Endometrial microvascular endothelial cells (primary cell): ENCODE results near the gene PALM3. TPM values are rescaled to one million over a fixed set of nuclear protein-coding genes. Genes with fewer than 3 reads are reported as not detected.
"Not testable (repeated sequence)": the region's sequence is repeated elsewhere in the genome, so short reads cannot be mapped to it uniquely, and the experiment has no call there.

Source experiments
- in situ Hi-C: cut with HindIII; loops from 2 replicates; pipeline ENCODE4 v1.10.0; 2017; ENCODE audit warnings: low sequenced_read_pairs, low pct_unique_long_range_greater_than_20kb; ENCODE audit errors: inconsistent ontology term
- total RNA-seq: library from RNA; depleted of rRNA; stranded (reverse); fragments of >200 nt; gene quantifications from one replicate; pipeline ENCODE4 v1.2.3, GENCODE V29; 2015; ENCODE audit errors: inconsistent ontology term

Gene PALM3
- total RNA-seq, 1 donor from 2014 or later, result not detected

DNA sequence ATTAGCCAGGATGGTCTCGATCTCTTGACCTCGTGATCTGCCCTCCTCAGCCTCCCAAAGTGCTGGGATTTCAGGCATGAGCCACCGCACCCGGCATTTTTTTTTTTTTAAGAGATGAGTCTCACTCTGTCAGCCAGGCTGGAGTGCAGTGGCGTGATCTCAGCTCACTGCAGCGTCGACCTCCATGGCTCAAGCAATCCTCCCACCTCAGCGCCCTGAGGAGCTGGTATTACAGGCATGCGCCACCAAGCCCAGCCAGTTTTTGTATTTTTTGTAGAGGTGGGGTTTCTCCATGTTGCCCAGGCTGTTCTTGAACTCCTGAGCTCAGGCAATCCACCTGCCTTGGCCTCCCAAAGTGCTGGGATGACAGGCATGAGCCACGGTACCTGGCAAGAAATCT, 14.0 kb downstream of the PALM3 start:
- in situ Hi-C loops, result not testable (repeated sequence)

DNA sequence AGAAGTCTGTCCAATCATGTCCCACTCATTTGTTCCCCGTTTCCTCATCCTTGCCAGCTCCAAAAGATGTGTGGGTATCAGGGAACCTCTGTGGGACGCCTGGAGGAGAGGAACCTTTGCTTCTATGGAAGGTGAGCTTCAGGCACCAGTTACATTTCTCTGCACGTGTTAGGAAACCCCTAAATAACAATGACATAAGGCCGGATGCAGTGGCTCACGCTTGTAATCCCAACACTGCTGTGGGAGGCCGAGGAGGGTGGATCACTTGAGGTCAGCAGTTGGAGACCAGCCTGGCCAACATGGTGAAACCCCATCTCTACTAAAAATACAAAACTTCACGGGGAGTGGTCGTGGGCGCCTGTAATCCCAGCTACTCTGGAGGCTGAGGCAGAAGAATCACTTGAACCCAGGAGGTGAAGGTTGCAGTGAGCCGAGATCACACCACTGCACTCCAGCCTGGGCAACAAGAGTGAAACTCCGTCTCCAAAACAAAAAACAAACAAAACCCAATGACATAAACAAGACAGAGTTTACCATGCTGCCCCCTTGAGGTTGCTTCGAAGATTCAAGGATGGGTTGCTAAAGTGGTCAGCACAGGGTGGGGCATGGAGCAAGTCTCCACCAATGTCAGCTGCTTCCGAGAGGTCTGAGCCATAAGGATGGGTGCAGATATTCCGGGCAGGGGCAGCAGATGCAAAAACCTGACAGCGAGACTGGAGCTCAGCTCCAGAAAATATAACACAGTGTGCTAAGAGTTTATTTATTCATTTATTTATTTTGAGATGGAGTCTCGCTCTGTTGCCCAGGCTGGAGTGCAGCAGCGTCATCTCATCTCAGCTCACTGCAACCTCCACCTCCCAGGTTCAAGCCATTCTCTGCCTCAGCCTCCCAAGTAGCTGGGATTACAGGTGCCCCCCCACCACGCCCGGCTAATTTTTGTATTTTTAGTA, 18.9 kb downstream of the PALM3 start:
- in situ Hi-C loops, result not testable (repeated sequence)

DNA sequence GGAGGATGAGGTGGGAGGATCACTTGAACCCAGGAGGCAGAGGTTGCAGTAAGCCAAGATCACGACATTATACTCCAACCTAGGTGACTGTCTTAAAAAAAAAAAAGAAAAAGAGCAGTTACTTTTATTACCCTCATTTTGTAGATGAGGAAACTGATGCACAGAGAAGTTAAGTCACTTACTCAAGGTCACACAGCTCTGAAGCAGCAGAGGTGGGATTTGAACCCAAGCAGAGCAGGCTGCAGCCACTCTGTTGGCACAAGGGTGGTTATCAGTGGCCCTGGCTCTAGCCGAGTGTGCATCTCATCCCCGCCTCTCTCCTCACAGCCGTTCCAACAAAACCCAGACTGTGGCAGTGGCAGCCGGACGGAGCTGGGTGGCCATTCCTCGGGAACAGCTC, 22.7 kb downstream of the PALM3 start:
- in situ Hi-C loops, result no loop called here

DNA sequence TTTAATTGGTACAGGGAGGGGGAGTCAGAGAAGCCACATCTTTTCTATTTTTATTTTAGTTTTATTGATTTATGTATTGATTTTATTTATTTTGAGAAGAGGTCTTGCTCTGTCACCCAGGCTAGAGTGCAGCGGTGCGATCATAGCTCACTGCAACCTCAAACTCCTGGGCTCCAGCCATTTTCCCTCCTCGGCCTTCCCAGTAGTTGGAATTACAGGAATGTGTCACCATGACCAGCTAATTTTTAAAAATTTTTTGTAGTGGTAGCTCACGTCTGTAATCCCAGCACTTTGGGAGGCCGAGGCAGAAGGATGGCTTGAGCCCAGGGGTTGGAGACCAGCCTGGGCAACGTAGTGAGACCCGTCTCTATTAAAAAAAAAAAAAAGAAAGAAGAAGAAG, 26.2 kb downstream of the PALM3 start:
- in situ Hi-C loops, result no loop called here

DNA sequence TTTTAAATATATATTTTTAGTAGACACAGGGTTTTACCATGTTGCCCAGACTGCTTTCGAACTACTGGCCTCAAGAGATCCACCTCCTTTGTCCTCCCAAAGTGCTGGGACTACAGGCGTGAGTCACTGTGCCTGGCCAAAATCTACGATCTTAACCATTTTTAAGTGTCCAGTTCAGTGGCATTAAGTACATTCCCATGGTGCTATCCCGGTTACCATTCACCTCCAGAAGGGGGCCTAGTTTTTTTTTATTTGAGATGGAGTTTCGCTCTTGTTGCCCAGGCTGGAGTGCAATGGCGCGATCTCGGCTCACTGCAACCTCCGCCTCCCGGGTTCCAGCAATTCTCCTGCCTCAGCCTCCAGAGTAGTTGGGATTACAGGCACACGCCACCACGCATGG, 26.7 kb downstream of the PALM3 start:
- in situ Hi-C loops, result not testable (repeated sequence)

DNA sequence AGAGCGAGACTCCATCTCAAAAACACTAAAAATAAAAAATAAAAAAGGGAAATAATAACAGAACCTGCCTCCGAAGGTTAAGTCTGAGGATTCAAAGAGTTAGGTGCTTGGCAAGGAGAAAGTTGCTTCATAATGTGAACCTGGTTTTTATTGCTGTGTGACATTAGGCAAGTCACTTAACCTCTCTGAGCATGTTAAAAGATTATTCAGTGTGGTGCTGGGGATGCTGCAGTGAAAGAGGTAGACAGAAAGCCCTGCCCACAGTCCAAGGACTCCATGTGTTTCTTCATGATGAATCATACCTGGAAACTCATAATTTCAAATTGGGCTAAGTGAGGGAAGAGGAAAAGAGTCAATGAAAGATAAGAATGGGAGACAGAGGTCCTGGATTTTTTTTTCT, 27.9 kb downstream of the PALM3 start:
- in situ Hi-C loops, result no loop called here

DNA sequence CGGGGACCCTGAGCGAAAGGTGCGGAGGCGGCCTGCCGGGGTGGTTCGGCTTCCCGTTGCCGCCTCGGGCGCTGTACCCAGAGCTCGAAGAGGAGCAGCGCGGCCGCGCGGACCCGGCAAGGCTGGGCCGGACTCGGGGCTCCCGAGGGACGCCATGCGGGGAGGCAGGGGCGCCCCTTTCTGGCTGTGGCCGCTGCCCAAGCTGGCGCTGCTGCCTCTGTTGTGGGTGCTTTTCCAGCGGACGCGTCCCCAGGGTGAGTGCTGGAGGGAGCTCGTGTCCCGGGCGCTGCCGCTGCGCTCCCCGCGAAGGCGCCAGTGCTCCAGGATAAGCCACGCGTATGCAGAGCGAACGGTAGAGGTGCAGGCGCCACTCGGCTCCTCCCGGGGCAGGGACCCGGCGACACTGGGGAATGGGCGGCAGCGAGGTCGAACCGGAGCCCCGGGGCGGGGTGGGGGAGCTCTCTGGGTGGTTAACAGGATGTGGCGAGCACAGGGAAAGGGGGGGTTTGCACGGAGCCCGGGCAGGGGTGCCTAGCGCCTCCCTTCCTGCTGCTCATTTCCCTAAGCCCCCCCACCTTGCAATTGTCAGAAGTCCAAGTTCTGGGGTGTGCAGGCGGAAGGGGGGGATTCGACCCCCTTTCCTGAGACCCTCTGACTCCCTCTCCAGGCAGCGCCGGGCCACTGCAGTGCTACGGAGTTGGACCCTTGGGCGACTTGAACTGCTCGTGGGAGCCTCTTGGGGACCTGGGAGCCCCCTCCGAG, 30.0 kb downstream of the PALM3 start, which contains the start of gene IL27RA:
Gene IL27RA, plus strand, starts transcription at position 44 of the 762 bp plus-strand sequence. Its CDS starts 111 bp downstream, at position 155.
- in situ Hi-C loops, result no loop called here

DNA sequence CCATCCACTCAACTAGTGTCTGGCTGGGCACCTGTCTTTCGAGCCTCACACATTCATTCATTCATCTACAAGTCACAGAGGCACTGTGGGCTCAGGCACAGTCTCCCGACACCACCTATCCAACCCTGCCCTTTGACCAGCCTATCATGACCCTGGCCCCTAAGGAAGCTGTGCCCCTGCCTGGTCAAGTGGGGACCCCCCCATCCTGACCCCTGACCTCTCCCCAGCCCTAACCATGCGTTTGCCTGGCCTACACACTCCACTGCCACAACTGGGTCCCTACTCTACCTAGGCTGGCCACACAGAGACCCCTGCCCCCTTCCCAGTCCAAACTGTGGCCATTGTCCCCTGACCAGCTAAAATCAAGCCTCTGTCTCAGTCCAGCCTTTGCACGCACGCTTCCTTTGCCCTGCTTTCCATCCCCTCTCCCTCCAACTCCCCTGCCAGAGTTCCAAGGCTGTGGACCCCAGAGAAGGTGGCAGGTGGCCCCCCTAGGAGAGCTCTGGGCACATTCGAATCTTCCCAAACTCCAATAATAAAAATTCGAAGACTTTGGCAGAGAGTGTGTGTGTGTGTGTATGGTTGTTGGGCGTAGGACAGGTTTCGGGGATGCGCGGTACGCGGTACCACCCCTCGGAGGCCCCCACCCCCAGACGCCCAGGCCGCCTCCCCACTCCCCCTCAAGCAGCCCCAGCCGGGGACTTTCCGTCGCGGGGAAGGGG, 30.7 kb downstream of the PALM3 start:
- in situ Hi-C loops, result no loop called here

DNA sequence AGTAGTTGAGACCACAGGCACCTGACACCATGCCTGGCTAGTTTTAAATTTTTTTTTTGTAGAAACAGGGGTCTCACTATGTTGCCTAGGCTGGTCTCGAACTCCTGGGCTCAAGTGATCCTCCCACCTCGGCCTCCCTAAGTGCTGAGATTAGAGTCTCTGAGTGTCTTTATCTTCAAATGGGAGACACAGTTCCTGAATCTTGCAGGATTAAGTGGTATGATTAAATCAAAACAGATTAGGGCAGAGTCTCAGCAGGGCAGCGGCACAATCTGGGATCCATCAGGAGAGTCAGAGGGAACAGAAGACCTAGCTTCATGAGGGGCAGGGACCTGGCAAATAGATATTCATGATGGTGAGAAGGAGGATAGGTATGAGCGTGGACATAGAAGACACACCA, 33.0 kb downstream of the PALM3 start:
- in situ Hi-C loops, result no loop called here

DNA sequence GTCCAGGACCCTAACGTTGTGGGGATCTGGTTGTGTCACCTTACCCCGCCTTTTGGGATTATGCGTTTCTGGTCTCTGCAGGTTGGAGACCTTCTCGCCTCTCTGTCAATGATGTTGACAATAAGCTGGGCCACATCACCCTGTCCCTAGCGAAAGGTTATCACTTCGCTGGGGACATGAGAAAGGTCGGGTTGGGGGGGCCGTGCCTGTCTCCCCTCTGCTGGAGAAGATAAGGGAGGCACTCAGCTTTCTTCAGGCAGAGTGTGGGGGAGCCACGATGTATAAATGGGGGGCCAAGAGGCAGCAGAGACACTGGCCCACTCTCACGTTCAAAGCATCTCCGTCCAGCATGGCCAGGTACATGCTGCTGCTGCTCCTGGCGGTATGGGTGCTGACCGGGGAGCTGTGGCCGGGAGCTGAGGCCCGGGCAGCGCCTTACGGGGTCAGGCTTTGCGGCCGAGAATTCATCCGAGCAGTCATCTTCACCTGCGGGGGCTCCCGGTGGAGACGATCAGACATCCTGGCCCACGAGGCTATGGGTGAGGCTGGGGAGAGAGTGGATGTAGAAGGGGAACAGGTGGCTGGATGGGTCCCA, 33.9 kb downstream of the PALM3 start, which contains the start of gene RLN3:
Gene RLN3, plus strand, starts transcription at position 293 of the 595 bp plus-strand sequence. Its CDS starts 57 bp downstream, at position 350.
- in situ Hi-C loops, result no loop called here

DNA sequence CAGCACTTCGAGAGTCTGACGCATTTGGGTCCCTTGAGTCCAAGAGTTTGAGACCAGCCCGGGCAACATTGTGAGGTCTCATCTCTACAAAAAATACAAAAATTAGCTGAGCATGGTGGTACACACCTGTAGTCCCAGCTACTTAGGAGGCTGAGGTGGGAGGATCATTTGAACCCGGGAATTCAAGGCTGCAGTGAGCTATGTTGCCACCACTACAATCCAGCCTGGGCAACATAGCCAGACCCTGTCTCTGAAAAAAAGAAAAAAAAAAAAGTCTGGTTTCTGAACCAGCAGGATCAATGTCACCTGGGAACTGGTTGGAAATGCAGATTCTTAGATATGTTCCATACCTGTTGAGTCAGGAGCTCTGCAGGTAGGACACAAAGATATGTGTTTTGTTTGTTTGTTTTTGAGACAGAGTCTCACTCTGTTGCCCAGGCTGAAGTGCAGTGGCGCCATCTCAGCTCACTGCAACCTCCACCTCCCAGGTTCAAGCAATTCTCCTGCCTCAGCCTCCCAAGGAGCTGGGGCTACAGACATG, 35.2 kb downstream of the PALM3 start:
- in situ Hi-C loops, result not testable (repeated sequence)

DNA sequence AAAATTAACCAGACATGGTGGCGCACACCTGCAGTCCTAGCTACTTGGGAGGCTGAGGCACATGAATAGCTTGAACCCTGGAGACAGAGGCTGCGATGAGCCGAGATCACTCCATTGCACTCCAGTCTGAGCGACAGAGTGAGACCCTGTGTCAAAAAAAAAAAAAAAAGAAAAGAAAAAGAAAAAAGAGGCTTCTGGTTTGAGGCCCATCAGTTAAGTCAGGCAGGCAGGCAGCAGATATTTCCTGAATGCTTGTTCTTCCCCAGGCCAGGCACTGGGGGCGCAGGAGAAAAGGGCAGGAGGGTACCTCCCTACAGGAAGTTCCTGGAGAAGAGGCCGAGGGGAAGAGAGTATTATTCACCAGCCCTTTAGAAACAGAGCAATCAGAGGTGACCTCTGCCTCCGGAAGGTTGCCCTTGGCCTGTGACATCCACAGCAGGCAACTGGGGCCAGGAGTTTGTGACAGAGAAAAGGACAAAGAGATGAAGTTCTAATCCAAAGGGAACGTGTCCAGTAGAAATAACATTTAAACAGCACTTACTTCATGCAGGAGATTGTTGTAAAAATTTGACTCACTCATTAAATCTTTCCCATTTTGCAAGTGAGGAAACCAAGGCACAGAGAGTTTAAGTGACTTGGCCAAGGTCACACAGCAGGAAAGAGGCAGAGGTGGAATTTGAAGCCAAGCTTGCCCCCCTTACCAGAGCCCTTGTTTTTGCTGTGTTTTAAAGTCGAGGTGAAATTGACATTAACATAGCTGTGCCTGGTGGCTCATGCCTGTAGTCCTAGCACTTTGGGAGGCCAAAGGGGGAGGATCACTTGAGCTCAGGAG, 38.3 kb downstream of the PALM3 start:
- in situ Hi-C loops, result no loop called here

DNA sequence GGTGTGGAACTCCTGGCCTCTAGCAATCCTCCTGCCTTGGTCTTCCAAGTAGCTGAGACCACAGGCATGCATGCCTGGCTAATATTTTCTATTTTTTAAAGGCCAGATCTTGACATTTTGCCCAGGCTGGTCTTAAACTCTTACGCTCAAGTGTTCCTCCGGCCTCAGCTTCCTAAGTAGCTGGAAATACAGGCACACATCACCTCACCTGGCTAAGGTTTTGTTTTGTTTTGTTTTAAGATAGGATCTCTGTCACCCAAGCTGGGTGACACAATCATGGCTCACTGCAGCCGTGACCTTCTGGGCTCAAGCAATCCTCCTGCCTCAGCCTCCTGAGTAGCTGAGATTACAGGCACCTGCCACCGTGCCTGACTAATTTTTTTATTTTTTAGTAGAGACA, 39.4 kb downstream of the PALM3 start:
- in situ Hi-C loops, result no loop called here

DNA sequence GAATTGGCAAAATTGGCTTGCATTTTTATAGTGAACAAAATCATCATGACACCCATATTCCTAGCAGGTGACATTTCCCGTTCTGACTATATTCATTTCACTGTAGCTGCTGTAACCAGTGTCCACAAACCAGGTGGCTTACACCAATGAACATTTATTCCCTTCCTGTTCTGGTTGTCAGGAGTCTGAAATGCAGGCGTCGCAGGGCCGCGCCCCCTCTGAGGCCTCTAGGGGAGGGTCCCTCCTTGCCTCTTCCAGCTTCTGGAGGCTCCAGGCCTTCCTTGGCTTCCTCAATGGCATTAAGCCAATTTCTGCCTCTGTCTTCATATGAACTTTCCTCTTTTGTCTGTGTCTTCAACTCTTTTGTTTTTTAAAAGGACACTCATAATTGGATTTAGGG, 40.4 kb downstream of the PALM3 start:
- in situ Hi-C loops, result no loop called here

DNA sequence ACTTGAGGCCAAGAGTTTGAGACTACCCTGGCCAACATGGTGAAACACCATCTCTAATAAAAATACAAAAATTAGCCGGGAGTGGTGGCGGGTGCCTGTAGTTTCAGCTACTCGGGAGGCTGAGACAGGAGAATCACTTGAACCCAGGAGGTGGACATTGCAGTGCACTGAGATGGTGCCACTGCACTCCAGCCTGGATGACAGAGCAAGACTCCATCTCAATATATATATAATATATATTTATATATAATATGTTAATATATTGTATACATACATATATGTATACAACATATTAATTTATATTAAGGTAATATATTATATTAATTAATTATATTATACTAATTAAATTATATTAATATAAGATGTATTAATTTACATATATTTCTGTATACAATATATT, 42.1 kb downstream of the PALM3 start:
- in situ Hi-C loops, result not testable (repeated sequence)

DNA sequence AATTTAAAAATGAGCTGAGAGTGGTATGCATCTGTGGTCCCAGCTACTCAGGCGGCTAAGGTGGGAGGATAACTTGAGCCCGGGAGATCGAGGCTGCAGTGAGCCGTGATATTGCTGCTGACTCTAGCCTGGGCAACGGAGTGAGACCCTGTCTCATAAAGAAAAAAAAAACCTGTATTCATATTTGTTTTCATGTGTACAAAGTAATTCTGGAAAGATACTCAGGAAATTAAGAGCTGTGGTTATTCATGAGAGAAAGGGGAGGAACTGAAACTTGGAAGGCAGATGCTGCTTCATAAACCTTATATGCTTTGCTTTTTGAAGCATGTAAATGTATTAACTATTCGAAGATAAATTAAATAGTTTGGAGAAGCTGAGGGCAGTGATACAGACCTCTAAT, 42.8 kb downstream of the PALM3 start:
- in situ Hi-C loops, result no loop called here

DNA sequence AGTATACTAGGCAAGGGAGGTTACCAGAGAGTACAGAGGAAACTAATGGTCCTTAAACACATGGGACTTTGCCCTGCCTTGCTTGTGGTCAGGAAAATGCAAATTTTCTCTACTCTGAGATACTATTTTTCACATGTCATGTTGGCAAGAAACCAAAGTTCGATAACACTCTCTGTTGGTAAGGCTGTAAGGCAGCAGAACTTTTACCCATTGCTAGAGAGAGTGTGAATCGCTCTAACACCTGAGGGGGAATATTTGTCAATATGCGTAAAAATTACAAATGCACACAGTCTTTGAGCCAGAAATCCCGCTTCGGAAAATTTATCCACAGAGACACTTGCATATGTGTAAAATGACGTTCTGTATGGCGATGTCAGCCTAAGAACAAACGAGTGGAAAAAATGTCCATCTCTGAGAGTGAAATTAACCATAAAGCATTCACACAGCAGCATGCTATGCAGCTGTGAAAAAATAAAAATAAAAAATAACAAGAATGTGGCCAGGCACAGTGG, 46.3 kb downstream of the PALM3 start:
- in situ Hi-C loops, result no loop called here
